DMS53 treated with DMSO at 0.1 percent for 48 hours (cell line): Measurements from ENCODE around the gene DNAH8.
A peak's percentile ranks its signal among the peaks of the same experiment; 100 is the strongest.
"Not testable (repeated sequence)": the region's sequence is repeated elsewhere in the genome, so short reads cannot be mapped to it uniquely, and the experiment has no call there.

Experiments used
- DNase-seq: peaks from one replicate; lab custom pipeline; 2025; ENCODE audit not compliant: unreplicated experiment; lab: John Stamatoyannopoulos, UW

DNAH8 gene

DNA sequence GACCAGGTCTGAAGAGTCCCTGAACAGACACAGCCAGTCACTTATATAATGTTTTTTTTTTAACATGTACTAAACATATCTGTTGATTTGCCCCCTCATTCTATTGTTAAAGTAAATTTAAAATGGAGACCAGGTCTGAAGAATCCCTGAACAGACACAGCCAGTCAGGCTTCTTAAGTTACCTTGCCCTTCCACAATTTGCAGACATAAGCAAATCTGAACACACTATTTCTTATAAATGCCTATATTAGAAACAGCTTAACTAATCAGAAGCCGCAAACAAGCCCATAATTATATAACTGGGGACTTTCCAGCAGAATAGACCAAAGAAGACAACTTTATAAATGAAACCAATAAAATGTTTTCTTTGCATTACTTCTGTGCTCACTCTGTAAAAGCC is 118.2 kb downstream of the DNAH8 start:
- no peak for DNase-seq

DNA sequence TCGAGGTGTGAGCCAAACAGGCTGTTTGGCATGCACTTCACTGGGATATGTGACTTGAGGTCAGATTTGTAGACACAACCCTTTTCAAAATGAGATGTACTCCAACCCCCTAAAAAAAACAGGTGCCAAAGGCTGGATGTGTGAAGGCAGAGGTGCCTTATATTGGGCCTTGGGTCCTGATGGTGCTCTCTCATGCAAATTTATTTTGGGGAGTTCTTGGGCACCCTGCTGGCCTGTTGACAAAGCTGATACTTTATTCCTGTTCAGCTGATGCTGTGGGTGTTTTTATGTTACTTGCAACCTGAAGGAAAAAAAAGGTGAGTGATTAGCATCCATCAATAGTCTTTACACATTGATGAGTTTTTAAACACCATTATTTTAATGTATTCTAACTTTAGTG is 121.5 kb downstream of the DNAH8 start:
- DNase-seq: no peak

DNA sequence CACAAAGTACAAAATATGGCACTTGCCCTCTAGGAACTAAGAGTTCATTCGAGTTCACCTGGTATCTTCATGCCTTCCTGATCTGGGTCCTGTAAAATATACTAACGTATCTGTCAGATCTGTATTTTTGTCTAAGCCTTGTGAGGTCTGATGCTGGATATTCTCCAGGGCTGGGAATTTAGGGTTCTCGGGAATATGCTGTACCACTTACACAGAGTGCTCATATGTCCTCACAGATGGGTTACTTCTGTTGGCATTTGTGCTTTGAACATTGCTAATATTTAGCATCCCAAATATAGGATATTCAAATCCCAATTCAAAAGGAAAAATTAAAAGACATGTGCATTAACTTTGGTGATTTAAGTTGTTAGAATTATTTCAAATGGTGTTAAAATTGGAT is 122.0 kb downstream of the DNAH8 start:
- DNase-seq: no peak

DNA sequence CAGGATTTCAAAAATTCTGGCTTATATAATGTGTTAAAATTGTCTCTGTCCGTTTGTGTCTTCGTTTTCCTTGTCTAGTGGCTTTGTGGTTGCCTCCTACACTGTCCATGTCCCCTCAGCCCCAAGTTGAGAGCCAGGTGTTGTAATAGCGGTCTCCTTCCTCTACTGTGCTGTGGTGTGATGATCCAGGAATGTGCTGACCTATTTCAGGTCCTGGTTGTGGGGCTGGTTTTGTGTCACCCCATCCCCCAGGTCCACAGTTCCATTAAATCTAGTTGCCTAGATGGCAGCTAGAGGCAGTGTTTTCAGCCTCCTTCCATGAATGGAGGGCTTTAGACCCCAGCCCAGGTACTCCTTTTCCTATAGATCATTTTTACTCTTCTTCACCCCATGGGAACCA is 128.7 kb downstream of the DNAH8 start:
- DNase-seq: no peak

DNA sequence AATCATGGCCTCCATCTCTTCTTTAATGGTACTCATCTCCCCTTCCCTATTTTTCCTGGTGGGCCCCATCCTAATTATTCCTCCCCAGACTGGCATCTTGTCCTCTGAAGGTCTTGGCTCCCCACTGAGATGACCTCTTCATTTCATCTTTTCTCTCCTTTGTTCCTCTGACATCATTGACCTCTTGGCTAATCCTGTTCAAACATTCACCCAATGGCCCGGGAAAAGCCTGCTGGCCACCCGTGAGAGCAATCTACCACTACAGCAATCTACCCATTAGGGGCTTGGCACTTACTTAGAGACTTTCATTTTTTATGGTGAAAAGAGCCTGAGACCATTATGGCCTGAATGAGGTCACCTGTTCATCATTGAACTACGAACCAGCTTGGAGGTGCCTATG is 130.8 kb downstream of the DNAH8 start:
- no peak for DNase-seq

DNA sequence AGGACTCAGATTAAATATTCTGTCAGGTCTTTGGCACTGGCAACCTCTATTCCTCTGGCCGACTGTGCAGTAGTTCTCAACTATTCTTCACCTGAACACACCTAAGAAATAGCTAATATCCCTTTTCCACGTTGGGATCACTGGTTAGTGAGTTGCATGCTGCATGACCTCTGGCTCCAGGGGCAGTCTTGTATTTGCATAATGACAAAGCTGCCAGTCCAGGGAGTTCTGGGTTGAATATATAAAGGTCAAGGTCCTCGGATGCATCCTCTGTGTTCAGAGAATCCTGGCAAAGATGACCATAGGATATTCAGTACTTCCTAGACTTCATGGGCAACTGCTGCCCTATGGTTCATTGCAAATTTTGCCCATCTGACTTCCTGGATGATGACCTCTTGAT is 131.2 kb downstream of the DNAH8 start:
- no peak for DNase-seq

DNA sequence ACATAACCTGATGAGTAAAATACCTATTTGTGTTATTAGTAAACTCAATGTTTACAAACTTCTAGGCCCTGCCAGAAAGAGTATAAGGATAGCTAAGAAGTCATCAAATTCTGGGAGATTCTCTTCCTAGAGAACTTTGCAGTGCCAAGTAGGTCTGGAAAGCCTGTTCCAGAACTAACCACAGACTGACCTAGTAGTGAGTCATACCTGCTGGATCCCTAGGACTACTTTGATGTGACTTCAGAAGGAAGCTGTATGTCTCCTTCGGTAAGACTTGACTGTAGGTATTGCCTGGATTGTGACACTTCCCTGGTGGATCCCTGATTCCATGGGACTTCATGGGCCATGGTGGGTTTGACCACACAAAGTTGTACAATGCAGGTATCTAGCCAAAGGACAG is 131.7 kb downstream of the DNAH8 start:
- no peak for DNase-seq

DNA sequence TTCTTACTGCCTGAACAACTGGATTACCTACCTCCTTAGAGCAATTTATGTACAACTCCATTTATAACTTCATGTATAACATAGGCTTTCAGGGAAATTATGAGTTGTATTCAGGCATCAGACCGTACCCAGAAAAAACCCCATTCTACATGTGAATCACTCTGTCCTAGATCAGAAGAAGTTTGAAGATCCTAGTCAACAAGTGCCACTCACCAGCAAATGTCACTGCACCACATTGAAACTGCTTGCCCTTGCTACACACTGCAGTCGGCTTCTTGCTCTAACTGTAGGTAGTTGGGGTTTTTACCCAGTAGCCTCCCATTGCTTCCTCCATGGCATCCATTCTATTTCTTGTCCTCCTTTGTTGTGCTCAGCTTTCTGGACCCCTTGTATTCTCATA is 132.4 kb downstream of the DNAH8 start:
- DNase-seq: no peak

DNA sequence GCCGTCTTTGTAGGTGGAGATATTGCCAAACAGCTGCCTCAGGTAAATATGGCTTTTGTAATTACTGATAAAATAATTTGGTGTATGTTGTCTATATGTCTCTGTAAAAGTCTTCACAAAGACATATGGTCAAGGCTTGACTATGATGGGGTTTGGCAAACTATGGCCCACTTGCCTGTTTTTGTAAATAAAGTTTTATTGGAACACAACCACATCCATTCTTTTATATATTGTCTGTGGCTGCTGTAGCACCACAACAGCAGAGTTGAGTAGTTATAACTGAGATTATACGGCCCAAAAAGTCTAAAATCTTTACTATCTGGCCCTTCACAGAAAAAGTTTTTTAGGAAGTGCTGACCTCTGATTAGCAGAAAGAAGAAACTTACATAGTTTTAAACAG is 133.6 kb downstream of the DNAH8 start:
- DNase-seq: no peak

DNA sequence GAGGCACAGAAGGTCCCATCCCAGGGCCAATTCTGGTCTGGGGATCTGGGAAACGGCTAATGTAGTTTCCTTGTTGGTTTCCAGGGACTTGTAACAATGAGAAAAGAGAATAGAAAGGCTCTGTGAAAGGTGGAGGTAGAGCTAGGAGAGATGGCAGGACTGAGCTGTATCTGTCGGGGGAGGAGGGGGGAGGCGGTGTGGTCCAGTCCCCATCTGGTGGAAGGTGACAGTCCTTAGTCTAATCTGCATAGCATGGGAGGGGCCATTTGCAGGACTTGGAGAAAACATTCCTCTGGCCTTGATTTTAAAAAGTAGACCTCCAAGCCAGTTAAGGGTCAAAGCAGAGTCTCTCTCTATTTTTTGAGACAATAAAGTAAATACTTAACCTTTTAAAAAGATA is 137.1 kb downstream of the DNAH8 start:
- no peak for DNase-seq

DNA sequence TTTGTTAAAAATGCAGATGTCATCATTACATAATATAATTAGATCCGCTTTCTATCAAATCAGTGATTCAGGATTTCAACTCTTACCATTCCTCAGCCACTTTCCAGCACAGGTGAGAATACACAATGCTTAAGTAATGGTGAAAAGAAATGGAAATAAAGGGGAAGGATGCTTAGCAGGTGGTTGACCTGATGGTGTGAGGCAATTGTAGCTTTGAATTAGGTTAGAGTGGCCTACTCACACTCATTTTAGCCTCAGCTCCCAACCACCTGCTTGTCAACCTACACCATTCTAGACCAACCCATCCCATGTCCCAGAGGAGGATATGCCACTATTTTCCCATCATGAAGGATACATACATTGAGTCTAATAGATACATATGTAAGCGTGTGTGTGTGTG is 138.1 kb downstream of the DNAH8 start:
- no peak for DNase-seq

DNA sequence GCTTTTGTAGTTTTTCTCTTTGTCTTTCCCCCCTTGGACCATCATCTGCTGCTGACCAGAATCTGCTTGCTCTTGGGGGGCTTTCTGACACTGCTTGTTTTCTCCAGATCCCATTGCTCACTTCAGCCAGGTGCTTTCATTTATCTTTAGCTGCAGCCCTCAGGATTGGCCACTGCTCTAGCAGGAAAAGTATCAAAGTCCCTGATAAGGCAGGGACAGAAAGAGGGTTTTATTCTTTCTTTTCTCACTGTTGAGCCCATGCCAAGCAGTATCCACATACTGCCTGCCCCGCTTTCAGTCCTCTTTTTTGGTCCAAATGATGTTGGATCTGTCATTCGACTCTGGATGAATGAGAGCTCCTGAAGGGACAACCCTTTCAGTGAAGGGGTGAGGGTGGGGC is 141.4 kb downstream of the DNAH8 start:
- DNase-seq: no peak

DNA sequence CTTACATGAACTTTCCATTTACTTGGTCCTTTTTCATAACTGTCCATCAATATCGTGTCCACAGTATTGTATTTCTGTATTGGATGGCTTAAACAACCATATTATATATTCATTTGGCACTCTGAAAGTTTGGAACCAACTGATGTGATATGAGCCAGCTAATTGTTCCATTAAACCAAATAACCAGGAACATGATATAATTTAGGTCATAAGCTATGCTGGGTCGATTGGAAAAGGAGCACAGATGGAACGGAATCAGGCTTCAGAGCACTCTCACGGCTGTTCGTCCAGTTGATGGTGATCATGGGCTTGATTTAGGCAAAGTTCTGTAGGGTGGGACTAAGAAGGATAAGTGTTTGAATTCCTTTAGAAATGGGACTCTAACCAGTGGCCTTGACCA is 142.7 kb downstream of the DNAH8 start:
- no peak for DNase-seq

DNA sequence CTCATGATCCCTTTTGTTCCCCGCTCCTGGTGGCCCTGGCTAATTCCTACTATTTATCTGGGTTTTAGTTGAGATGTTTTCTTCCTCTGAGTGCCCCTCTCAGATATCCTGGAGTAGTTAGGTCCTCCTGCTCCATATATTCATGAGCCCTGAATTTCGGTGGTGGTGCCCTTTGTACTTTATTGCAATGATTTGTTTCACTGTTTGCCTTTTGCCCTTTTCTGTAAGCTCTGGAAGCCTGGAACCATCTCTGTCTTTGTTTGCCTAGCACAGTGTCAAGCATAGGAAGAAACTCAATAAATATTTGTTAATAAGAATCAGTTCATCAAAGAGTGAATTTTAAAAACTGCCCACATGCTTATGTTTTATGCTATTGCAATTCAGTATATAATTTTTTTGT is 144.9 kb downstream of the DNAH8 start:
- no peak for DNase-seq

DNA sequence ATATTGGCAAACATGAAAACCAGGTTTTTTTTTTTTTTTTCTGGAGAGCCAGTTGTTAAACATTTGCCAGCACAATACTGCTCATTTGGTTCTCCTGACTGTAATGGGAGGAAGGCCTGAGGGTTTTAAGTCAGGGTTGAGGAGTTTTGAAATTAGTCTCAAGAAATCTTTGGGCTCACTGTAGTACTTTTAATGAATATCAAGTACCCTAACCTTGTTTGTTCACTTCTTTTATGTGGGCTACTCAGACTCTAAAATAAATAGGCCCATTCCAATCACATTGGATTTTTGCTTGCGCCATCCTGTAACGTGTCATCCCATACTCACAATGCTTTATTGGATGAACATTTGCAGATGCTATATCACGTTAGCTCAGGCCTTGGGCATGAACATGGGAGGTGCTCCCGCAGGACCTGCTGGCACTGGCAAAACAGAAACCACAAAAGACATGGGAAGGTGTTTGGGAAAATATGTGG is 146.9 kb downstream of the DNAH8 start:
- DNase-seq: no peak

DNA sequence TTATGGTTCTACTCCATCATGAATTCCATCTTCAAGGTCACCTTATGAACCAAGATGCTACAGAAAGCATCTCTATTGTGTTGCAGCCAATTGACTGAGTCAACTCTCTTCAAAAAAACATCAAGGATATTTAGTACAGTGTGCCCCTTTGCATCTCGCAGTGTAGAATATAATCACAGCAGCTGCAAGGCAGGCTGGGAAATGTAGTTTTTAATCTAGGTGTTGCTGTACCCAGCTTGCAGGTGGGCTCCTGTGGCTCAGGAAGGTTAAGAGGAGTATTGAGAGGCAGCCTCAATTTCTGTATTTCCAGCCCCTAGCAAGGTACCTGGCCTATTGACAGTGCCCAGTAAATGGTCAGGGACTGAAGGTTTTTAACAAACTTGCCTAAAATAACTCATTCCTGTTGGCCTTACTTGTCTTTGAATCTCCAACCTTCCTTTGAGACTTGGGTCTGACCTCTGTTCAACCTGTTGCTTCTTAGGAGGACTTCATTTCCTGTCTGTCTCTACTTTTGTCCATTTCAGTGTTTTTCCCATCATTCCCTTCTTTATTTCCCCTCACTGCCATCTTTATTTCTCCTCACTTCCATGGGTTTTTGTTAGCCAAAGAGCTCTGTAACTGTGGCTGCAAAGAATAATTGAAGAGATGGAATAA is 150.5 kb downstream of the DNAH8 start:
- no peak for DNase-seq

DNA sequence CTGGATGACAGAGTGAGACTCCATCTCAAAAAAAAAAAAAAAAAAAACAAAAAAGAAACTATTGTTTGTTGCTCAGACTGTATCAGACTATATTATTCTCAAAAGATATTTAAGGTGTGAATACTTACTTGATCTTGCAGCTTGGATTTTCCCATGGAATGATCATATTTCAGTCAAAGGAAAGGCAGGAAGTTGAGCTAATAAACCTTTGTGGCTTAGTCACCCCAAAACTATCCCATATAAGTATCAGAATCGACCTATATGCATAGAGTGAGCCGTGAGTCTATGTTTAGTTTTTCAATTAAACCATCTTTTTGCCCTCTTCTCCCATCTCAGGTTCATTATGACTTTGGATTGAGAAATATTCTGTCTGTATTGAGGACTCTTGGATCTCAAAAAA is 152.6 kb downstream of the DNAH8 start:
- no peak for DNase-seq

DNA sequence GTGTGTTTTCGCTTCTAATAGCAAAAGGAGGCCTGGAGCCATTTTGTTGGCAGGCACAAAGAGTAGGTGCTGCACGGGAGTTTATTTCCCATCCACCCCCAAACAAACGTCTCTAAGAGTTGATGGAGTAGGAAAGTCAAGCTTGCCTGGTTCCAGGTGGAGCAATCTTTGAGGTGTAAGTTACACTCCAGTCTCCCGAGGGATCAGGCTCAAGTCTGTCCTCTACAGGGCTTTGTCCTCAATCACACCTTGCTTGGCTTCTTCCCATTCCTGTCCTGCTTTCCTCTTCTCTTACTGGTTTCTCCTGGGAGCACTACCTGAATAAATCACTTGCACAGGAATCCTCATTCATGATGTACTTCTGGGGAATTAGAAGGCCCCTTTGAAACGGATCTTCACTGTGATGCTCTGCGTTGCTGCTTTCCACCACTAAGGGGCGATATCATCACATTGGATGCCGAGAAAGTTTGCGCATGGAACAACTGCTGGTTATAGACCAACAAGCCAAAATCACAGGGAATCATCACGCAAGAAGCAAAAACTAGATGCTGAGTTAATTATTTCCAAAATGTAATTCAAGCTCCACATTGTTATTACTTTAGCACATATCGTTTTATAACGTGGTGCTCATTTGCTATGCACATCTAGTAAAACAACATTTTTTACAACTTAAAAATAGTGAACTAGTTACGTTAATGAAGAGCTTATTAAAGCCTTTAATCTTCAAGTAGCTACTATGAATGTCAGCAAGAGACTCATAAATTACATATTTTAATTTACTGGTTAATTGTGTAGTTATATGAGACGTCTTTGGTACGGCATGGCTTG is 156.8 kb downstream of the DNAH8 start:
- peak; percentile 21 for DNase-seq

DNA sequence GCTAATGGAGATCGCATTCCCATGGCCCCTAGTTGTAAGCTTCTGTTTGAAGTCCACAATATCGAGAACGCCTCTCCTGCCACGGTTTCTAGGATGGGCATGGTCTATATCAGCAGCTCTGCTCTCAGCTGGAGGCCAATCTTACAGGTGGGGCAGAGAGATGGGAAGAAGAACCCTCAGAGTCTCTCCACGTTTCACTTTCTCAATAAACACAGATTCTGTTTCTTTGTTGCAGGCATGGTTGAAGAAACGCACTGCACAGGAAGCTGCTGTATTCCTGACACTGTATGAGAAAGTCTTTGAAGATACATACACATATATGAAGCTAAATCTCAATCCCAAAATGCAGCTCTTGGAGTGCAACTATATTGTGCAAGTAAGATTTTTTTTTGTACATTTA is 157.9 kb downstream of the DNAH8 start:
- DNase-seq: no peak

DNA sequence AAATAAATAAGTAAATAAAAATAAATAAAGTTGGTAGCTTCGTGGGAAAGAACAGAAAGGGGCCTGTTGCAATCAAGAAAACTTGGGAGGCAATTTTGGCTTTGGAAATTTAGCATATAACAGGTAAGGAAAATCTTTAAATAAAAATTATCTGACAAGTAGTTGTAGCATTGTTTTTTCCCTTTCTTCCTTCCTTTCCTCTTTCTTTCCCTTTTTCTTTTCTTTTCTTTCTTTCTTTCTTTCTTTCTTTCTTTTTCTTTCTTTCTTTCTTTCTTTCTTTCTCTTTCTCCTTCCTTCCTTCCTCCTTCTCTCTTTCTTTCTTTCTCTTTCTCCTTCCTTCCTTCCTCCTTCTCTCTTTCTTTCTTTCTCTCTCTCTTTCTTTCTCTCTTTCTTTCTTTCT is 158.7 kb downstream of the DNAH8 start:
- DNase-seq: not testable (repeated sequence)

DNA sequence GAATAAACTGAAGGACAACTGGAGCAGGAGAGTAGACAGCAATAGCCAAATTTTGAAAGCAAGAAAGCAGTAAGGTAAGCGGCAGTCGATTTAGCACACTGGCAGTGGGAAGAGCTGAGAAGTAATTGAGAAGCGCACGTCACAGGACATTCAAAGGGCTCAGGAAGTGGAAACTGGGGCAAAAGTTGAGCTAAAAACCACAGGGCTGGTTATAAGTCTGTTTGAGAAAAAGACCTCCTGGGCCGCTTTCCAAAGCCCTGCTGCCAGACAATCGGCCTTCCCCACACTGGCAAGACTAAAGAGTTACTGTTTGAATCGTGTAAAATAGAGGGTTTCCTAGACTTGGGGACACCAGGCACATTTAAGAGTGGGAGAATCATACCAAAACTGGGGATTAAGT is 161.4 kb downstream of the DNAH8 start:
- no peak for DNase-seq

DNA sequence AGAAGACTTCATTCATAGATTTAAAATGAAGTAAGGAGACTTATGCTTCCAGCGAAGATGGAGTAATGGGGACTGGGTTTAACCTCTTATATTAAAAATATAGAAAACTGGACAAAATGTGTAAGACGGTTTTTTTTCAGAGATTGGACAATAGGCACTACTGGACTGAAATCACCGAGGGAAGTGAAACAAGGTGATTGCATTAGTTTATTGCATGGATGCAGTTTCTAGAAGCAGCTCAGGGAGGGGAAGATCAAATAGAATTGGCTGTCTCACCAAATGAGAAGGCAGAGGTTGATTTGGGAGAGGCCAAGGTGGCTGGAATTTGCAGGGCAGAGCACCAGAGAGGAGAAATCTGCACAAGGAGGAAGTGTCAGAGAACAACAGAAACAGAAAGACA is 162.6 kb downstream of the DNAH8 start:
- no peak for DNase-seq

DNA sequence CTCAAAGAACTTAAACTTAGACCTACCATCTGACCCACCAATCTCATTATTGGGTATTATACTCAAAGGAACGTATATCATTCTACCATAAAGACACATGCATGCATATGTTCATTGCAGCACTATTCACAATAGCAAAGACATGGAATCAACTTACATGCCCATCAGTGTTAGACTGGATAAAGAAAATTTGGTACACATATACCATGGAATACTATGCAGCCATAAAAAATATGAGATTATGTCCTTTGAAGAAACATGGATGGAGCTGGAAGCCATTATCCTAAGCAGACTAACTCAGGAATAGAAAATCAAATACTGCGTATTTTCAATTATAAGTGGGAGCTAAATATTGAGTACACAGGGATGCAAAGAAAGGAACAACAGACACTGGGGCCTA is 167.0 kb downstream of the DNAH8 start:
- DNase-seq: no peak
